ENCODE measurements around the gene USP14. TPM values are rescaled to one million over a fixed set of nuclear protein-coding genes. Genes with fewer than 3 reads are reported as not detected.
"Not testable (repeated sequence)": the region's sequence is repeated elsewhere in the genome, so short reads cannot be mapped to it uniquely, and the experiment has no call there.

The USP14 gene
- total RNA-seq, 2 experiments from 2014 or later = 65.2 to 84.0 TPM

DNA sequence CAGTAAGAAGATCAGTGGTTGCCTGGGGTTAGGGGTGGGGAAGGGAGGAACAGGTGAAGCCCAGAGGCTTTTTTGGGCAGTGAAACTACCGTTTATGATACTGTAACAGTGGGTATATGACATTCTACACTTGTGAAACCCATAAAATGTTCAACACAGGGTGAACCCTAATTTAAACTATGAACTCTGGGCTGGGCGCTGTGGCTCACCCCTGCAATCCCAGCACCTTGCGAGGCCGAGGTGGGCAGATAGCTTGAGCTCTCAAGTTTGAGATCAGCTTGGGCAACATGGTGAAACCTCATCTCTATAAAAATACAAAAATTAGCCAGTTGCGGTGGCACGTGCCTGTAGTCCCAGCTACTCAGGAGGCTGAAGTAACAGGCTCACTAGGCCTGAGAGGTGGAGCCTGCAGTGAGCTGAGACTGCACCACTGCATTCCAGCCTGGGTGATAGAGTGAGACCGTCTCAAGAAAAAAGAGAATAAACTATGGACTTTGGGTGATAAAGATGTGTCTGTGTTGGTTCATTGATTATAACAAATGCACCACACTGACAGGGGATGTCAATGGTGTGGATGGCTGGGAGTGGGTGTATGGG is 17.6 kb upstream of the USP14 start:
- Mint-ChIP-seq H3K27ac (no peak overlapping the region), H3K27me3 (peaks cover 9% of the 10 kb centered on the region), H3K36me3 (peaks cover 2% of the 10 kb centered on the region), H3K4me1 (peaks cover 6% of the 10 kb centered on the region), H3K9me3 (ENCODE audit: low read depth) (peaks cover 2% of the 10 kb centered on the region), H3K4me3 (no peak overlapping the region)
- CTCF ChIA-PET = no interaction called here
- ATAC-seq (no peak), DNase-seq (no peak)

DNA sequence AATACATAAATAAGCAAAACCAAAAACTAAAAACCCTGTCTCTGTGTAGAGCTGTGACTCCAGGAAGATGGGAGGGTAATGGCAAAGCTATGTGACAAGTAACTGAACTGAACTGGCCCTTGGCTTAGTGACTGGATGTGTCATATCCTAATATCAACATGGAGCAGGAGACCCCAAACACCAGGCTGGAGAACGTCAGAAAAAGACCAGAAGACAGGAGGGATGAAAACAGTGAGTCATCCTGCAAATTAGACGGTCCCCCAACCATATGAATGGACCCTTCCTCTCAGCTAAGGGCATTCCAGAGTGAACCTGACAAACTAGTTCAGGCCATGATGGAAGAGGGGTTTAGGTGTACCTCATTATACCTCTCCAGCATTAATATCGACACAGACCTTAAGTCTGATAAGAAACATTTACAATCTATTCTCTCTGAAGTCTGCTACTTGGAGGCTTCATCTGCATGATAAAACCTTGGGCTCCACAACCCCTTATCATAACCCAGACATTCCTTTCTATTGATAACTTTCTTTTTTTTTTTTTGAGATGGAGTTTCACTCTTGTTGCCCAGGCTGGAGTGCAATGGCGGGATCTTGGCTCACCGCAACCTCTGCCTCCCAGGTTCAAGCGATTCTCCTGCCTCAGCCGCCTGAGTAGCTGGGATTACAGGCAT is 15.6 kb upstream of the USP14 start:
- H3K9me3 Mint-ChIP-seq (ENCODE audit: low read depth); H3K4me3 Mint-ChIP-seq; CTCF ChIA-PET; H3K27ac Mint-ChIP-seq; H3K27me3 Mint-ChIP-seq; H3K4me1 Mint-ChIP-seq; ATAC-seq; DNase-seq; H3K36me3 Mint-ChIP-seq: not testable (repeated sequence)

DNA sequence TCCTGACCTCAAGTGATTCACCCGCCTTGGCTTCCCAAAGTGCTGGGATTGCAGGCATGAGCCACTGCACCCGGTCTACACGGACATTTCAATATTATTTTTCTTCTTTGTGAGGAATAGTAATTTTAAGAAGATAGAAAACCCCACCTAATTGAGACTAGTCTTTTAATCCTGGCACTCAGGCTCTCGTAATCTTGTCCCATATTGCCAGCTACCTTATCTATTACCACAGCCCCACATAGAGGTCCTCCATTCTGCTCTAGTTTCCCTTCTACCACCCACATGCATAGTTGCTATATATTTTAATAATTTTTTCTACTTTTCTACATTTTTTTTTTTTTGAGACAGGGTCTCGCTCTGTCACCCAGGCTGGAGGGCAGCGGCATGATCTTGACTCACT is 9.5 kb upstream of the USP14 start:
- peaks cover 12% of the 10 kb centered on the region for H3K27me3 Mint-ChIP-seq
- no peak overlapping the region for H3K4me3 Mint-ChIP-seq
- H3K4me1 Mint-ChIP-seq = no peaks in the 10 kb centered on the region
- no peak overlapping the region for H3K27ac Mint-ChIP-seq
- ATAC-seq = no peak
- no peaks in the 10 kb centered on the region for H3K36me3 Mint-ChIP-seq
- H3K9me3 Mint-ChIP-seq (ENCODE audit: low read depth) = no peaks in the 10 kb centered on the region
- no peak for DNase-seq
- CTCF ChIA-PET = no interaction called here

DNA sequence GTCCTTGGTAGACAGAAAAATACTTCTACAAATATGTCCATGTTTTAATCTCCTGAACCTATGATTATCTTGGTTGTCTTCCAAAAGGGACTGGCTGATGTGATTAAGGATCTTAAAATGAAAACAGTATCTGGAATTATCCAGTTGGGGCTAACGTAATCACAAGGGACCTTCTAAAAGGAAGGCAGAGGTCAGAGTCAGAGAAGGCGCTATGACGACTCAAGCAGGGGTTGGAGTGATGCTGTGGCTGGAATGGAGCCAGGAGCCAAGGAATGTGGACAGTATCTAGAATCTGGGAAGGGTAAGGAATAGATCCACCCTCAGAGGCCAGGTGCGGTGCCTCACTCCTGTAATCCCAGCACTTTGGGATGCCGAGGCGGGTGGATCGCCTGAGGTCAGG is 4.2 kb upstream of the USP14 start:
- H3K4me3 Mint-ChIP-seq = no peak overlapping the region
- H3K4me1 Mint-ChIP-seq = peaks cover 2% of the 10 kb centered on the region
- no peak overlapping the region for H3K27ac Mint-ChIP-seq
- ATAC-seq = no peak
- CTCF ChIA-PET = no interaction called here
- H3K36me3 Mint-ChIP-seq = no peaks in the 10 kb centered on the region
- no peak for DNase-seq
- peaks cover 10% of the 10 kb centered on the region for H3K27me3 Mint-ChIP-seq
- no peaks in the 10 kb centered on the region for H3K9me3 Mint-ChIP-seq (ENCODE audit: low read depth)

DNA sequence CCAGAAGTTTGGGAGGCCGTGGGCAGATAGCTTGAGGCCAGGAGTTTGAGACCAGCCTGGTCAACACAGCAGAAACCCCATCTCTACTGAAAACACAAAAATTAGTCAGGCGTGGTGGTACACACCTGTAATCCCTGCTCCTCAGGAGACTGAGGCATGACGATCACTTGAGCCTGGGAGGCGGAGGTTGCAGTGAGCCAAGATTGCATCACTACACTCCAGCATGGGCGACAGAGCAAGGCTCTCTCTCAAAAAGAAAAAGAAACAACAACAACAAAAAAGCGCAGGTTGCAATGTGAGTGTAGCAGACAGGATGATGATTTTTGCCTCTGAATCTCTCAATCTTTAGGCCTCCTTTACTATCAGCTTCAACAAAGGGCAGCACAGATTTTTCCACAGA is 2.7 kb upstream of the USP14 start:
- H3K27me3 Mint-ChIP-seq = peaks cover 5% of the 10 kb centered on the region

DNA sequence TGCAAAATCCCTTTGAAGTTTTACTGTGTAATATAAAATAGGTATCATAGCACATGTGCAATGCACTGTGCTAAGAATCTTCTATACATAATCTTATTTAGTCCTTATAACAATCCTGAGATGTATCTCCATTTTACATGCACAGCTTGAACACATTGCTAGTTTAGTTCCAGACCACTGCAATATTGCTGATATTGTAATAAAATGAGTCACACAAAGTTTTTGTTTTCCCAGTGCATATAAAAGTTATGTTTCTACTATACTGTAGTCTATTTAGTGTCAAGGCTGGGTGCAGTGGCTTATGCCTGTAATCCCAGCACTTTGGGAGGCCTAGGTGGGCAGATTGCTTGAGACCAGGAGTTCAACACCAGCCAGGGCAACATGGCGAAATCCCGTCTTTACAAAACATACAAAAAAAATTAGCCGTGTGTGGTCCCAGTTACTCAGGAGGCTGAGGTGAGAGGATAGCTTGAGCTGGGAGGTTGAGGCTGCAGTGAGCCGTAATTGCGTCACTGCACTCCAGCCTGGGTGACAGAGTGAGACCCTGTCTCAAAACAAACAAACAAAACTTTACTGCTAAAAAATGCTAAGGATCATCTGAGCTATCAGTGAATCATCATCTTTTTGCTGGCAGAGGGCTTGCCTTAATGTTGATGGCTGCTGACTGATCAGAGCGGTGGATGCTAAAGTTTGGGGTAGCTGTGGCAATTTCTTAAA is 1.7 kb upstream of the USP14 start:
- Mint-ChIP-seq H3K9me3 (ENCODE audit: low read depth) (no peaks in the 10 kb centered on the region), H3K4me1 (peaks cover 18% of the 10 kb centered on the region), H3K27me3 (no peaks in the 10 kb centered on the region), H3K4me3 (no peak overlapping the region), H3K27ac (no peak overlapping the region), H3K36me3 (peaks cover 5% of the 10 kb centered on the region)
- no peak for DNase-seq
- CTCF ChIA-PET = interaction anchor here (1.1 kb wide), 1 partner anchor 113 kb away, joined by 3 read pairs; no protein-coding TSS in a partner anchor
- no peak for ATAC-seq

More for the DNA sequence above, 2.7 kb upstream of the USP14 start:
- Mint-ChIP-seq H3K9me3 (ENCODE audit: low read depth) (no peaks in the 10 kb centered on the region), H3K27ac (no peak overlapping the region), H3K36me3 (no peaks in the 10 kb centered on the region), H3K4me1 (peaks cover 12% of the 10 kb centered on the region), H3K4me3 (no peak overlapping the region)
- ATAC-seq = no peak
- DNase-seq = no peak
- CTCF ChIA-PET = interaction anchor here (1.1 kb wide), 1 partner anchor 114 kb away, joined by 3 read pairs; no protein-coding TSS in a partner anchor

DNA sequence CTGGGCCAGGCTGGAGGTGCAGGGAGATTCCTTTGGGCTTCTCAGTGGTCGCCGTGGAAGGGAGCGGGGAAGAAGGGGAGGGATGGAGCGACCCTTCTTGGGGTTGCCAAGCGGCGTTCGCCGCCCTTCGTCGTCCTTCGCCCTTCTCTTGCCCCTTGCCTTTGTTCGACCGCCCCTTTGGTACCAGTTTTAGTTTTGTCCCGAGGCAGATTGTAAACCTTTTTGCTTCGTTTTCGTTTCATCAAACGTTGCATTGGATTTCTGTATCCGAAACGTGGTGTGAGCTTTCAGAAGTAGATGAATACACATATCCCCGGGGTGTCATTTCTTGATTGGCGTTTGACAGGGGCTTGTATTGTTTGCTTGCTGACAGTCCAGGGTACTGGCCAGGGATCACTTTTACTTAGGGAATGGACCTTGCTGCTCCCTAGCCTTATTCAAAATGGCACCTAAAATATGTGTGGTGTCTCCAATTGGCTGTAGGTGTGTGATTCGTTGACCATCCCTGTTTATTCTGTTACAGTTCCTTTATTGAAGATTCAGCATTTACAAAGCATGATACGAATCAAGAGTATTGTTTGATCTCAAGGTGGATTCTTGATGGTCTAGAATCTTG is 788 bp downstream of the USP14 start:
- Mint-ChIP-seq H3K27ac (peak overlapping the region; percentile 92), H3K36me3 (peaks cover 12% of the 10 kb centered on the region), H3K4me1 (peaks cover 28% of the 10 kb centered on the region), H3K4me3 (peak overlapping the region; percentile 89), H3K9me3 (ENCODE audit: low read depth) (no peaks in the 10 kb centered on the region), H3K27me3 (no peaks in the 10 kb centered on the region)
- CTCF ChIA-PET = interaction anchor here (1.6 kb wide), 1 partner anchor 106 kb away, joined by 3 read pairs; no protein-coding TSS in a partner anchor
- ATAC-seq = no peak
- no peak for DNase-seq

DNA sequence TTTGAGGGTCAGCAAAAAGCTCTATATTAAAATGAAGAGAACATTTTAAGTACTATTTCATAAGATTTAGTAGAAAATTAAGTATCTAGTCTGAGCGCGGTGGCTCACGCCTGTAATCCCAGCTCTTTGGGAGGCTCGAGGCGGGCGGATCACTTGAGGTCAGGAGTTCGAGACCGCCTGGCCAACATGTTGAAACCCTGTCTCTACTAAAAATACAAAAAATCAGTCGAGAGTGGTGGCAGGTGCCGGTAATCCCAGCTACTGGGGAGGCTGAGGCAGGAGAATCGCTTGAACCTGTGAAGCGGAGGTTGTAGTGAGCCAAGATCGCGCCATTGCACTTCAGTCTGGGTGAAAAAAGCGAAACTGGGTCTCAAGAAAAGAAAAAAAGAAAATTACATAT is 1.6 kb downstream of the USP14 start:
- Mint-ChIP-seq H3K36me3 (peaks cover 18% of the 10 kb centered on the region), H3K27ac (no peak overlapping the region), H3K27me3 (no peaks in the 10 kb centered on the region), H3K4me1 (peaks cover 28% of the 10 kb centered on the region), H3K4me3 (no peak overlapping the region), H3K9me3 (ENCODE audit: low read depth) (no peaks in the 10 kb centered on the region)
- CTCF ChIA-PET = interaction anchor here (1.6 kb wide), 1 partner anchor 105 kb away, joined by 3 read pairs; no protein-coding TSS in a partner anchor
- ATAC-seq (no peak), DNase-seq (no peak)

DNA sequence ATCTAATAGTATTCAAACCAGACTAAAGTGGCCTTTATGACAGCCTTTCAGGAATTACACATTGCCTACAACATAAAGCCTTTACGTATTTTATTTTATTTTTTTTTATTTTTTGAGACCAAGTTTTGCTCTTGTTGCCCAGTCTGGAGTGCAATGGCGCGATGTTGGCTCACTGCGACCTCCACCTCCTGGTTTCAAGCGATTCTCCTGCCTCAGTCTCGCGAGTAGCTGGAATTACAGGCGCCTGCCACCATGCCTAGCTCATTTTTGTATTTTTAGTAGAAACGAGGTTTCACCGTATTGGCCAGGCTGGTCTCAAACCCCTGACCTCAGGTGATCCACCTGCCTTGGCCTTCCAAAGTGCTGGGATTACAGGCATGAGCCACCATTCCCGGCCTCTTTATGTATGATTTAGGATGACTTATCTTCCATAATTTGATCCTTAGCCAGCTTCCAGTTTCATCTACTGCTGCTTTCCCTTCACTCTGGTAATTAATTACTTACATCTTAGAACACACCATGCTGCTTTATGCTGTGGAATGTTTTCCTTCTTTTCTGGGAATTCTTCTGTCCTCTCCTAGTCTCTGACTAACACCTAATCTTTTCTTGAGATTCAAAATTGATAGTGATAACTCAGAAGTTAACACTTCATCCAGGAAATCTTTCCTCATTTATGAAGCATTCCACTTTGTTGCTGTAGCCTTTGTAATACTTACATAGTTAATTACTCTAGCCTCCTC is 2.6 kb downstream of the USP14 start:
- ATAC-seq (no peak), DNase-seq (no peak)
- CTCF ChIA-PET = no interaction called here
- peak overlapping the region; percentile 45 for H3K27ac Mint-ChIP-seq
- H3K27me3 Mint-ChIP-seq = no peaks in the 10 kb centered on the region
- no peaks in the 10 kb centered on the region for H3K9me3 Mint-ChIP-seq (ENCODE audit: low read depth)
- H3K4me1 Mint-ChIP-seq = peaks cover 28% of the 10 kb centered on the region
- H3K36me3 Mint-ChIP-seq = peaks cover 26% of the 10 kb centered on the region
- peak overlapping the region; percentile 28 for H3K4me3 Mint-ChIP-seq

DNA sequence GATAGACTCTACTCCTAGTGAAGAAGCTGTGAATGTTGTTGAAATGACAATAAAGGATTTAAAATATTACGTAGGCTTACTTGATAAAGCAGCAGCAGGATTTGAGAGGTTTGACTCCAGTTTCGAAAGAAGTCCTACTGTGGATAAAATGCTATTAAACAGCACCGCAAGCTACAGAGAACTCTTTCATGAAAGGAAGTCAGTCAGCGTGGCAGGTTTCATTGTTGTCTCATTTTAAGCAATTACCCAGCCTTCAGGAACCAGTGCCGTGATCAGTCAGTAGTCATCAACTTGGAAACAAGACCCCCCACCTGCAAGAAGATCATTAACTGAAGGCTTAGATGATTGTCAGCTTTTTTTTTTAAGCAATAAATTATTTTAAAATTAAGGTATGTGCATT is 14.0 kb downstream of the USP14 start:
- Mint-ChIP-seq H3K27ac (no peak overlapping the region), H3K4me3 (no peak overlapping the region), H3K36me3 (peaks cover 43% of the 10 kb centered on the region), H3K4me1 (peaks cover 3% of the 10 kb centered on the region), H3K9me3 (ENCODE audit: low read depth) (no peaks in the 10 kb centered on the region), H3K27me3 (no peaks in the 10 kb centered on the region)
- CTCF ChIA-PET = no interaction called here
- ATAC-seq (no peak), DNase-seq (no peak)

DNA sequence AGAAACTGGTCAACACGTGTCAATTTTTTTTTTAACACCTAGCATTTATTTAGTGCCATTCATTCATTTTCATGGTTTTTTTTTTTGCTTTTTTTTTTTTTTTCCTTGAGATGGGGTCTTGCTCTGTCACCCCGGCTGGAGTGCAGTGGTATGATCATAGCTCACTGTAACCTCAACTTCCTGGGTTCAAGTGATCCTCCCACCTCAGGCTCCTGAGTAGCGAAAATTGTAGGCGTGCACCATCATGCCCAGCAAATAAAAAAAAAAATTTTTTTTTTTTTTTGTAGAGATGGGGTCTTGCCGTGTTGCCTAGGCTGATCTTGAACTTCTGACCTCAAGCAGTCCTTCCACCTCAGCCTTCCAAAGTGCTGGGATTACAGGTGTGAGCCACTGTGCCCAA is 21.1 kb downstream of the USP14 start:
- Mint-ChIP-seq H3K9me3 (ENCODE audit: low read depth) (no peaks in the 10 kb centered on the region), H3K27me3 (no peaks in the 10 kb centered on the region), H3K4me3 (no peak overlapping the region), H3K27ac (no peak overlapping the region), H3K36me3 (peaks cover 39% of the 10 kb centered on the region), H3K4me1 (peaks cover 19% of the 10 kb centered on the region)
- peak; percentile 33 for ATAC-seq
- CTCF ChIA-PET = no interaction called here
- no peak for DNase-seq

DNA sequence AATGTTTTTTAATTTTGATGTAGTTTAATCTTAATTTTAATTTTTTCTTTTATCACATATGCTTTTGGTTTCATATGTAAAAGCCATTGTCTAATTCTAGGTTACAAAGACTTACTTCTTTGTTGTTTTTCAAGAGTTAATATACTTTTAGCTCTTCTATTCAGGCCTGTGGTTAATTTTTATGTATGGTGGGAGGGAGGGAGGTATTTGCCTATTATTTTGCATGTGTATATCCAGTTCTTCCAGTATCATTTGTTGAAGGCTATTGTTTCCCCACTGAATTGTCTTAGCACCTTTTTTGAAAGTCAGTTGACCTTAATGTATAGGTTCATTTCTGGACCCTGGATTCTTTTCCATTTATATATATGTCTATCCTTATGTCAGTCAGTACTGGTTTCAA is 23.4 kb downstream of the USP14 start:
- CTCF ChIA-PET = no interaction called here
- DNase-seq (no peak), ATAC-seq (no peak)
- H3K9me3 Mint-ChIP-seq (ENCODE audit: low read depth) = no peaks in the 10 kb centered on the region
- H3K27ac Mint-ChIP-seq = no peak overlapping the region
- H3K27me3 Mint-ChIP-seq = no peaks in the 10 kb centered on the region
- H3K36me3 Mint-ChIP-seq = peaks cover 40% of the 10 kb centered on the region
- no peak overlapping the region for H3K4me3 Mint-ChIP-seq
- H3K4me1 Mint-ChIP-seq = peaks cover 19% of the 10 kb centered on the region

DNA sequence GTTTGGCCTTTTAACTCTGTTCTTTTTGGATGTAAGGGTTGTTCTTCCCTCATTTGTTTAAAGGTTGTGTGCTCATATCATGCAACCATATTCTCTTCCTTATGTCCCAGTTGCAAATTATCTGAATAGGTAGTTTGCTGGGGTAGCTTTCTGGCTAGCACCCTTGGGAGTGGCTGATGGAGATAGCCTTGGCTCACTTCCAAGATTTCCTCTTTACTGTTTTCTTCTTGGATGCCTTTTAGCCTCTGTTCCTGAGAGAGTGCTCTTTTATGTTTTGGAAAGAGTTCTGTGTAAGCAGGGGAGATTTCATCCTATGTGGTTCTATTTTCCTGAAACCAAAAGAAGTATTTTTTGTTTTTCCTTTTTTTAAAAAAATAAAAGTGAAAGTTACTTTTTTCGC is 25.4 kb downstream of the USP14 start:
- no peak for DNase-seq

More for the DNA sequence above, 25.4 kb downstream of the USP14 start:
- H3K36me3 Mint-ChIP-seq = peaks cover 36% of the 10 kb centered on the region
- no peaks in the 10 kb centered on the region for H3K9me3 Mint-ChIP-seq (ENCODE audit: low read depth)
- H3K4me1 Mint-ChIP-seq = peaks cover 15% of the 10 kb centered on the region
- H3K4me3 Mint-ChIP-seq = no peak overlapping the region
- no peaks in the 10 kb centered on the region for H3K27me3 Mint-ChIP-seq
- CTCF ChIA-PET = no interaction called here
- no peak for ATAC-seq
- H3K27ac Mint-ChIP-seq = no peak overlapping the region

All from activated CD8-positive, alpha-beta memory T cell treated with anti-CD3 and anti-CD28 coated beads, Interleukin-2, amount 10 ng/mL, durations not matched to agents 7 days and 5 days (primary cell).